Suprapubic skin (tissue), 4 donors: ENCODE results near the gene C1orf167.

Experiments used
- CTCF ChIP-seq, 2 donors: fragments of 200-600 bp in 1 of 2; fragments of 450-650 bp in 1 of 2; sonication (generic) in 1 of 2; IDR thresholded peaks; one replicate each; pipeline ENCODE4 v1.5.1; 2016 to 2019; ENCODE audit warnings: antibody characterized with exemption in 2 of 2, mild to moderate bottlenecking in 1 of 2, moderate library complexity in 1 of 2
- EP300 ChIP-seq: sonication (generic); formaldehyde crosslinking; IDR thresholded peaks from one replicate; pipeline ENCODE4 v1.6.1; 2017; ENCODE audit warnings: antibody characterized with exemption
- POLR2A ChIP-seq, 2 donors: fragments of 450-650 bp; IDR thresholded peaks; one replicate each; pipeline ENCODE4 v1.6.1; 2017; ENCODE audit warnings: antibody characterized with exemption in 2 of 2, mild to moderate bottlenecking in 2 of 2, moderate library complexity in 2 of 2
- POLR2AphosphoS5 ChIP-seq, 3 donors: sonication (generic); formaldehyde crosslinking; IDR thresholded peaks; one replicate each; pipeline ENCODE4 v1.6.1; 2017; ENCODE audit warnings: antibody characterized with exemption in 3 of 3

DNA sequence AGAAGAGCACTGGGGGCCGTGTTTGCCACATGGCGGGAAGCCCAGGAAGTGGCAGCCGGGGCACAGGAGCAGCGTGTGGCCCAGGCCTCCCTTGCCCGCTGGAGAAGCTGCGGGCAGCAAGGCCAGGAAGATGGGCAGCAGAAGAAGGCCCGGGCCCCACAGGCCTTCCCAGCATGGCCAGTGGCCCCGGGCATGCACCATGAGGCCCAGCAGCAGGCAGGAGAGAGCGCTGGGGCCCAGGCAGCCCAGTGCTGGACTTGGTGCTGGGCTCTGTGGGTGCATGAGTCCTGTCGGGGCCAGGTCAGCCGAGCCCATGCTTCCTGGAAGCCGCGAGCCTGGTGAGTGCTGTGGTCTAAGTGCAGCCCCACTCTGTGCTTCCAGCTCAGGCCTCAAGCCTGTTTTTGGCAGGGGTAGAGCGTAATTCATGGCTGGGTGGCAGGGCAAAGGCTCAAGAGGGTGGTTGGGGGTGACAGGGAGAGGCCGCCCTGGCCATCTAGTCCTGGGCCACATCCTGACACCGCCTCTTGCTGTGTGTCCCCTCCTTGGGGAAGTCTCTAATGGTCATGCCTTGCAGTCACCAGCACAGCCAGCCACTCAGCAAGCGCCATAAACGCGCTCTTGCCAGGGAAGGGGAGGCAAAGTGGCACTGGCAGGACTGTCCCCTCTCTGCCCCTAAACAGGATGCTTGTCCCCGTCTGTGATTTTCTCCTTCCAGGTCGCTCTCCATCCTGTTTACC lies 22.4 kb downstream of the C1orf167 start:
- TF ChIP-seq CTCF (IDR thresholded peaks at IDR 0.05) (no peak), EP300 (no peak), POLR2A (IDR thresholded peaks at IDR 0.05) (no peak), POLR2AphosphoS5 (IDR thresholded peaks at IDR 0.05) (no peak)
